Liver (tissue), 3 donors: Measurements from ENCODE around the gene KLF3.

Experiments used
- EGR1 ChIP-seq, 2 donors: IDR thresholded peaks; 2 replicates each; pipeline ENCODE4 v1.6.1; 2016 to 2018; ENCODE audit warnings: antibody characterized with exemption in 2 of 2, low read depth in 2 of 2
- FOXA2 ChIP-seq: IDR thresholded peaks from 2 replicates; pipeline ENCODE4 v1.6.1; 2016; ENCODE audit warnings: antibody characterized with exemption
- HNF4G ChIP-seq: IDR thresholded peaks from 2 replicates; pipeline ENCODE4 v1.6.1; 2016; ENCODE audit warnings: antibody characterized with exemption
- RXRA ChIP-seq, 2 donors: IDR thresholded peaks; 2 replicates each; pipeline ENCODE4 v1.6.1; 2017 to 2018; ENCODE audit warnings: antibody characterized with exemption in 2 of 2, mild to moderate bottlenecking in 1 of 2
- TAF1 ChIP-seq: conservative IDR thresholded peaks from 2 replicates; pipeline ENCODE4 v1.6.1; 2016; ENCODE audit warnings: antibody characterized with exemption, mild to moderate bottlenecking
- YY1 ChIP-seq: IDR thresholded peaks from 2 replicates; pipeline ENCODE4 v1.6.1; 2016; ENCODE audit warnings: antibody characterized with exemption, mild to moderate bottlenecking
- TF ChIP-seq, protein P1 (sequence below): fragments of 150-350 bp; IDR thresholded peaks from 2 replicates; pipeline ENCODE4 v1.5.1; 2017; ENCODE audit warnings: improper control_type of control experiment, low read depth, low read length; ENCODE audit not compliant: missing input control
- TF ChIP-seq, protein P2 (sequence below): IDR thresholded peaks from 2 replicates; pipeline ENCODE4 v1.6.1; 2016; ENCODE audit warnings: antibody characterized with exemption, mild to moderate bottlenecking
- TF ChIP-seq, protein P3 (sequence below): IDR thresholded peaks from 2 replicates; pipeline ENCODE4 v1.6.1; 2016; ENCODE audit warnings: antibody characterized with exemption
- donor health status: healthy.
- donor health status: healthy.

DNA sequence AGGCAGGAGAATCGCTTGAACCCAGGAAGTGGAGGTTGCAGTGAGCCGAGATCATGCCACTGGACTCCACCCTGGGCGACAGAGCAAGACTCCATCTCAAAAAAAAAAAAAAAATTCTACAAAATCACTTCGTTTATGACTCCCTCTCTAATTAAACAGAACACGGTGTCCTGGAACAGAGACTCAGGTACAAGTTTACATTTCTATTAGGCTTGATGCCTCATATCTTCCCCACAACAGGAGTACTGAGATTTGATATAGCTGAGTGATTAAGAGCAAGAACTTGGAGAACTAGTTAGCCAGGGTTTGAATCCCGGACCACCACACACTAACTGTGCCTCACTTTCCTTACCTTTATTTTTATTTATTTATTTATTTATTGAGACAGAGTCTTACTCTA, 42.2 kb upstream of the KLF3 start:
- TF ChIP-seq, protein P1, sequence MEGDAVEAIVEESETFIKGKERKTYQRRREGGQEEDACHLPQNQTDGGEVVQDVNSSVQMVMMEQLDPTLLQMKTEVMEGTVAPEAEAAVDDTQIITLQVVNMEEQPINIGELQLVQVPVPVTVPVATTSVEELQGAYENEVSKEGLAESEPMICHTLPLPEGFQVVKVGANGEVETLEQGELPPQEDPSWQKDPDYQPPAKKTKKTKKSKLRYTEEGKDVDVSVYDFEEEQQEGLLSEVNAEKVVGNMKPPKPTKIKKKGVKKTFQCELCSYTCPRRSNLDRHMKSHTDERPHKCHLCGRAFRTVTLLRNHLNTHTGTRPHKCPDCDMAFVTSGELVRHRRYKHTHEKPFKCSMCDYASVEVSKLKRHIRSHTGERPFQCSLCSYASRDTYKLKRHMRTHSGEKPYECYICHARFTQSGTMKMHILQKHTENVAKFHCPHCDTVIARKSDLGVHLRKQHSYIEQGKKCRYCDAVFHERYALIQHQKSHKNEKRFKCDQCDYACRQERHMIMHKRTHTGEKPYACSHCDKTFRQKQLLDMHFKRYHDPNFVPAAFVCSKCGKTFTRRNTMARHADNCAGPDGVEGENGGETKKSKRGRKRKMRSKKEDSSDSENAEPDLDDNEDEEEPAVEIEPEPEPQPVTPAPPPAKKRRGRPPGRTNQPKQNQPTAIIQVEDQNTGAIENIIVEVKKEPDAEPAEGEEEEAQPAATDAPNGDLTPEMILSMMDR: no peak
- TF ChIP-seq, protein P2, sequence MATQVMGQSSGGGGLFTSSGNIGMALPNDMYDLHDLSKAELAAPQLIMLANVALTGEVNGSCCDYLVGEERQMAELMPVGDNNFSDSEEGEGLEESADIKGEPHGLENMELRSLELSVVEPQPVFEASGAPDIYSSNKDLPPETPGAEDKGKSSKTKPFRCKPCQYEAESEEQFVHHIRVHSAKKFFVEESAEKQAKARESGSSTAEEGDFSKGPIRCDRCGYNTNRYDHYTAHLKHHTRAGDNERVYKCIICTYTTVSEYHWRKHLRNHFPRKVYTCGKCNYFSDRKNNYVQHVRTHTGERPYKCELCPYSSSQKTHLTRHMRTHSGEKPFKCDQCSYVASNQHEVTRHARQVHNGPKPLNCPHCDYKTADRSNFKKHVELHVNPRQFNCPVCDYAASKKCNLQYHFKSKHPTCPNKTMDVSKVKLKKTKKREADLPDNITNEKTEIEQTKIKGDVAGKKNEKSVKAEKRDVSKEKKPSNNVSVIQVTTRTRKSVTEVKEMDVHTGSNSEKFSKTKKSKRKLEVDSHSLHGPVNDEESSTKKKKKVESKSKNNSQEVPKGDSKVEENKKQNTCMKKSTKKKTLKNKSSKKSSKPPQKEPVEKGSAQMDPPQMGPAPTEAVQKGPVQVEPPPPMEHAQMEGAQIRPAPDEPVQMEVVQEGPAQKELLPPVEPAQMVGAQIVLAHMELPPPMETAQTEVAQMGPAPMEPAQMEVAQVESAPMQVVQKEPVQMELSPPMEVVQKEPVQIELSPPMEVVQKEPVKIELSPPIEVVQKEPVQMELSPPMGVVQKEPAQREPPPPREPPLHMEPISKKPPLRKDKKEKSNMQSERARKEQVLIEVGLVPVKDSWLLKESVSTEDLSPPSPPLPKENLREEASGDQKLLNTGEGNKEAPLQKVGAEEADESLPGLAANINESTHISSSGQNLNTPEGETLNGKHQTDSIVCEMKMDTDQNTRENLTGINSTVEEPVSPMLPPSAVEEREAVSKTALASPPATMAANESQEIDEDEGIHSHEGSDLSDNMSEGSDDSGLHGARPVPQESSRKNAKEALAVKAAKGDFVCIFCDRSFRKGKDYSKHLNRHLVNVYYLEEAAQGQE: no peak
- TF ChIP-seq YY1 (no peak), EGR1 (IDR thresholded peaks at IDR 0.05; ENCODE audit: low read depth in 2 of 2) (no peak), HNF4G (no peak), TAF1 (no peak), RXRA (IDR thresholded peaks at IDR 0.05) (no peak), FOXA2 (no peak)
- TF ChIP-seq, protein P3, sequence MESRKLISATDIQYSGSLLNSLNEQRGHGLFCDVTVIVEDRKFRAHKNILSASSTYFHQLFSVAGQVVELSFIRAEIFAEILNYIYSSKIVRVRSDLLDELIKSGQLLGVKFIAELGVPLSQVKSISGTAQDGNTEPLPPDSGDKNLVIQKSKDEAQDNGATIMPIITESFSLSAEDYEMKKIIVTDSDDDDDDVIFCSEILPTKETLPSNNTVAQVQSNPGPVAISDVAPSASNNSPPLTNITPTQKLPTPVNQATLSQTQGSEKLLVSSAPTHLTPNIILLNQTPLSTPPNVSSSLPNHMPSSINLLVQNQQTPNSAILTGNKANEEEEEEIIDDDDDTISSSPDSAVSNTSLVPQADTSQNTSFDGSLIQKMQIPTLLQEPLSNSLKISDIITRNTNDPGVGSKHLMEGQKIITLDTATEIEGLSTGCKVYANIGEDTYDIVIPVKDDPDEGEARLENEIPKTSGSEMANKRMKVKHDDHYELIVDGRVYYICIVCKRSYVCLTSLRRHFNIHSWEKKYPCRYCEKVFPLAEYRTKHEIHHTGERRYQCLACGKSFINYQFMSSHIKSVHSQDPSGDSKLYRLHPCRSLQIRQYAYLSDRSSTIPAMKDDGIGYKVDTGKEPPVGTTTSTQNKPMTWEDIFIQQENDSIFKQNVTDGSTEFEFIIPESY: no peak
